ENCODE measurements around the gene SLC22A6.
"Not testable (repeated sequence)": the region's sequence is repeated elsewhere in the genome, so short reads cannot be mapped to it uniquely, and the experiment has no call there.

Gene SLC22A6

GRCh38 chr11:62961017-62961570, 23.7 kb downstream of the SLC22A6 start:
- Mint-ChIP-seq H3K4me1 (ENCODE audit: low read depth) (no peaks in the 10 kb centered on the region), H3K4me3 (no peak overlapping the region), H3K27me3 (ENCODE audit: low read depth) (peaks cover 7% of the 10 kb centered on the region), H3K27ac (no peak overlapping the region), H3K36me3 (ENCODE audit: low read depth) (no peaks in the 10 kb centered on the region), H3K9me3 (no peaks in the 10 kb centered on the region)

GRCh38 chr11:62959422-62959980, 25.3 kb downstream of the SLC22A6 start:
- Mint-ChIP-seq H3K27me3 (ENCODE audit: low read depth) (no peaks in the 10 kb centered on the region), H3K4me3 (no peak overlapping the region), H3K4me1 (ENCODE audit: low read depth) (no peaks in the 10 kb centered on the region), H3K9me3 (no peaks in the 10 kb centered on the region), H3K36me3 (ENCODE audit: low read depth) (no peaks in the 10 kb centered on the region), H3K27ac (no peak overlapping the region)

- H3K4me1 Mint-ChIP-seq (ENCODE audit: low read depth) = no peaks in the 10 kb centered on the region
- peaks cover 2% of the 10 kb centered on the region for H3K27me3 Mint-ChIP-seq (ENCODE audit: low read depth)
- H3K36me3 Mint-ChIP-seq (ENCODE audit: low read depth) = no peaks in the 10 kb centered on the region
- no peaks in the 10 kb centered on the region for H3K9me3 Mint-ChIP-seq
- H3K4me3 Mint-ChIP-seq = no peak overlapping the region
- no peak overlapping the region for H3K27ac Mint-ChIP-seq
Observed at GRCh38 chr11:62958547-62959421, 26.0 kb downstream of the SLC22A6 start.

DNA sequence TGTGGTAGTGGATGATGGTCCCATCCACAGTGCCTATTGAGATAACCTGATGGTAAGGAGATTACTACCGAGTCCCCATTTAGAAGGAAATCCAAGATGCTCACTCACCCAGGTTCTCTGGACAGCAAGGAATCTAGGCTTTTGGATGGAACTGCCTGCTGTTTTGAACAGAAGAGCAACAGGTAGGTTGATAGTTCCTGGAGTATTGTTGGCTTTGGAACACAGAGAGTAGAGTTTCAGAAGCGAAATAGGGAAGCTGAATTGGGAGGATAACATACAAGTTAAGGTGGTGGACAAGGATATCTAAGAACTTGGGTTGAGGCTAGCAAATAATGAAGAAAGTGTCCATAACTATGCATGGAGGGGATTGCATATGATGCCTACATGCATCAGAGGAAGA, 27.6 kb downstream of the SLC22A6 start:
- Mint-ChIP-seq H3K27me3 (ENCODE audit: low read depth) (peaks cover 4% of the 10 kb centered on the region), H3K4me1 (ENCODE audit: low read depth) (no peaks in the 10 kb centered on the region), H3K36me3 (ENCODE audit: low read depth) (no peaks in the 10 kb centered on the region), H3K27ac (no peak overlapping the region), H3K9me3 (no peaks in the 10 kb centered on the region), H3K4me3 (no peak overlapping the region)

DNA sequence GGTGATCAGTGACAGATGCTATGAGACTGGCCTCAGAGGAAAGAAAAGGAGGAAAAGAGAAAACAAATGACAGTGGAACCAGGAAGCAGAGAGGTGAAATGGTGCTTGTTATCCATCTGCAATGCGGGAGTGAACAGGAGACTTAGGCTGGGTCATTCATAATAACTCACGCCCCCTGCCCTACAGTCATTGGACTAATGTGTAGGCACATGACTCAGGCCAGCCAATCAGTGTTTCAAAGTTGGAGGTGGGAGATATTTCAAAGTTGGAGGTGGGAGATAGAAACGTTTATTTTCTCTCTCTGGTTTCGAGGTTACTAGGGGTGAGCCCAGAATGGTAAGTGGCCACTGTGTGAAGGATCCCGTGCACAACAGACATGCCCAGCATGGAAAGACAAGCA, 30.3 kb downstream of the SLC22A6 start:
- no peaks in the 10 kb centered on the region for H3K9me3 Mint-ChIP-seq

GRCh38 chr11:62953811-62954210, 31.0 kb downstream of the SLC22A6 start:
- Mint-ChIP-seq H3K4me1 (ENCODE audit: low read depth) (no peaks in the 10 kb centered on the region), H3K9me3 (no peaks in the 10 kb centered on the region), H3K27ac (no peak overlapping the region), H3K27me3 (ENCODE audit: low read depth) (peaks cover 4% of the 10 kb centered on the region), H3K36me3 (ENCODE audit: low read depth) (no peaks in the 10 kb centered on the region), H3K4me3 (no peak overlapping the region)

More for the DNA sequence above, 30.3 kb downstream of the SLC22A6 start:
- Mint-ChIP-seq H3K36me3 (ENCODE audit: low read depth) (no peaks in the 10 kb centered on the region), H3K27ac (no peak overlapping the region), H3K27me3 (ENCODE audit: low read depth) (peaks cover 4% of the 10 kb centered on the region), H3K4me3 (no peak overlapping the region), H3K4me1 (ENCODE audit: low read depth) (no peaks in the 10 kb centered on the region)

DNA sequence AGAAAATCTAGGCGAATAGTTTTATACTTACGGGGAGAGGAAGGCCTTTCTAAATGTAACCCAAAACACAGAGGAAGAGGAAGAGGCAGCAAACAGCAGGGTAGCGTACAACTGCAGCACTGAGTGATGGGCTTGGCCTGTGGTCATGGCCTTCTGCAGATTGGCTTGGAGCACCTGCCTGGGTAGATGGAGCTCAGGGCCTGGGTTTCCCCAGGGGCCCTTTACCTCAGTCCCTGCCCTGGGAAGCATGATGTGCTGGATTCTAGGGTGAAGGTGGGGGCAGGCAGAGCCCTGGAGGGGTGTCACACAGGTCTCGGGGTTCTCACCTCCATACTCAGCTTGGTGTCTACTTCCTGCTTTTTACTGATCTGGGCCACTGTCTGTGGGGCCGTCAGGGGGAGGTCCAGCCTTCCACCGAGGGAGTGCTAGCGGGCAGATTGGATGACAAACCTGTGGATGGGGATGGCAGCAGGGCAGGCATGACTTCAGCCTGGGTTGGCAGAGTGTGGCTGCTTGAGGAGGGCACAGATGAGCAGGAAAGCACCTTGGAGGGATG, 35.9 kb downstream of the SLC22A6 start:
- Mint-ChIP-seq H3K36me3 (ENCODE audit: low read depth) (no peaks in the 10 kb centered on the region), H3K4me1 (ENCODE audit: low read depth) (no peaks in the 10 kb centered on the region), H3K27ac (no peak overlapping the region), H3K27me3 (ENCODE audit: low read depth) (peaks cover 12% of the 10 kb centered on the region), H3K9me3 (no peaks in the 10 kb centered on the region), H3K4me3 (no peak overlapping the region)

- H3K27ac Mint-ChIP-seq; H3K4me3 Mint-ChIP-seq; H3K4me1 Mint-ChIP-seq (ENCODE audit: low read depth); H3K36me3 Mint-ChIP-seq (ENCODE audit: low read depth); H3K9me3 Mint-ChIP-seq: not testable (repeated sequence)
- H3K27me3 Mint-ChIP-seq (ENCODE audit: low read depth) = peaks cover 18% of the 10 kb centered on the region
Observed at GRCh38 chr11:62945538-62945937, 39.2 kb downstream of the SLC22A6 start.

DNA sequence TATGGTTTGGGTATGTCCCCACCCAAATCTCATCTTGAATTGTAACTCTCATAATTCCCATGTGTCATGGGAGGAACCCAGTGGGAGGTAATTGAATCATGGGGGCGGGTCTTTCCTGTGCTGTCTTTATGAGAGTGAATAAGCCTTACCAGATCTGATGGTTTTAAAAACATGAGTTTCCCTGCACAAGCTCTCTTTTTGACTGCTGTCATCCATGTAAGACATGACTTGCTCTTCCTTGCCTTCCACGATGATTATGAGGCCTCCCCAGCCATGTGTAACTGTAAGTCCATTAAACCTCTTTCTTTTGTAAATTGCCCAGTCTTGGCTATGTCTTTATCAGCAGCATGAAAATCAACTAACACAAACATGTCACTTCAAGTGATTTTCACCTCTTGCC, 47.2 kb downstream of the SLC22A6 start:
- H3K4me1 Mint-ChIP-seq (ENCODE audit: low read depth); H3K9me3 Mint-ChIP-seq; H3K27me3 Mint-ChIP-seq (ENCODE audit: low read depth); H3K4me3 Mint-ChIP-seq; H3K36me3 Mint-ChIP-seq (ENCODE audit: low read depth); H3K27ac Mint-ChIP-seq: not testable (repeated sequence)

GRCh38 chr11:62934496-62934785, 50.3 kb downstream of the SLC22A6 start:
- H3K27me3 Mint-ChIP-seq (ENCODE audit: low read depth) = peaks cover 13% of the 10 kb centered on the region

GRCh38 chr11:62933750-62934495, 50.8 kb downstream of the SLC22A6 start:
- Mint-ChIP-seq H3K4me1 (ENCODE audit: low read depth) (no peaks in the 10 kb centered on the region), H3K27me3 (ENCODE audit: low read depth) (peaks cover 17% of the 10 kb centered on the region), H3K27ac (no peak overlapping the region), H3K9me3 (peaks cover 9% of the 10 kb centered on the region), H3K36me3 (ENCODE audit: low read depth) (no peaks in the 10 kb centered on the region), H3K4me3 (no peak overlapping the region)

More at GRCh38 chr11:62934496-62934785, 50.3 kb downstream of the SLC22A6 start:
- Mint-ChIP-seq H3K36me3 (ENCODE audit: low read depth) (no peaks in the 10 kb centered on the region), H3K27ac (no peak overlapping the region), H3K4me3 (no peak overlapping the region), H3K4me1 (ENCODE audit: low read depth) (no peaks in the 10 kb centered on the region), H3K9me3 (peaks cover 9% of the 10 kb centered on the region)

DNA sequence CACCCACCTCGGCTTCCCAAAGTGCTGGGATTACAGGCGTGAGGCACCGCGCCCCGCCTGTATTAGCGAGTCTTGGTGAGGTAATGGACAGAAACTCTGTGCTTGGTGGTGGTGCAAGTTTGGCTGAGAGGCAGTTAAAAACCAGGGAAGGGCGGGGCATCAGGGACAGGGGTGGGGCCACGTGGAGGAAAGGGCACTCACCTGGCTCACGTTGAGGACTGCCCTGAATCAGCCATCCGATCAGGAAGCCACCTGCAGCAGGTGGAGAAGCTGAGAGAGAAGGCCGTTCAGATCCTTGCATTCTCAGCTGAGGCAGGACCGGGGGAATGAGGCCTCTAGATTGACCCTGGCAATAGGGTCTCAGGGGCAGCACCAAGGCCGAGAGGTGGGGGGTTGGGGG, 51.5 kb downstream of the SLC22A6 start:
- Mint-ChIP-seq H3K4me1 (ENCODE audit: low read depth) (no peaks in the 10 kb centered on the region), H3K36me3 (ENCODE audit: low read depth) (no peaks in the 10 kb centered on the region), H3K27me3 (ENCODE audit: low read depth) (peaks cover 23% of the 10 kb centered on the region), H3K4me3 (no peak overlapping the region), H3K9me3 (peaks cover 9% of the 10 kb centered on the region), H3K27ac (no peak overlapping the region)

GRCh38 chr11:62931499-62932278, 53.1 kb downstream of the SLC22A6 start:
- Mint-ChIP-seq H3K4me3 (no peak overlapping the region), H3K27me3 (ENCODE audit: low read depth) (peaks cover 38% of the 10 kb centered on the region), H3K27ac (no peak overlapping the region), H3K36me3 (ENCODE audit: low read depth) (no peaks in the 10 kb centered on the region), H3K4me1 (ENCODE audit: low read depth) (no peaks in the 10 kb centered on the region), H3K9me3 (no peaks in the 10 kb centered on the region)

DNA sequence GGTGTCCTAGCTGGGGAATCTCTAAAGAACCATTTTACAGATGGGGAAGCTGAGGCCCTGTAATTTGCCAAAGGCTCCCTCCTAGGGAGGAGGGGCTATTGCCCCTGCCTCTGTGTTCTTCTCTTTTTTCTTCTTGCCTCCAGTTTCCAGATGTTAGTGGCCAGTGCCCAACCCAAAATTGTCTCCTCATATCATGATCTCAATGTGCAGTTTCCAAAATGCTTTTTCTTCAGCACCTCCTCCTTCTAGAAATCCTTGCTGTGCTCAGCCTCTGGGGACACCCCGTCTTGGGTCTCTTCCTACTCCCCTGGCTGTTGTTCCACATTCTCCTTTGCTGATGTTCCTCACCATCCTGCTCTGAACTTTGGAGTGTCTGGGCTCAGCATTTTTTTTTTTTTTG, 54.1 kb downstream of the SLC22A6 start:
- no peaks in the 10 kb centered on the region for H3K36me3 Mint-ChIP-seq (ENCODE audit: low read depth)
- peaks cover under 1% of the 10 kb centered on the region for H3K4me1 Mint-ChIP-seq (ENCODE audit: low read depth)
- no peak overlapping the region for H3K4me3 Mint-ChIP-seq
- no peak overlapping the region for H3K27ac Mint-ChIP-seq
- H3K9me3 Mint-ChIP-seq = no peaks in the 10 kb centered on the region
- H3K27me3 Mint-ChIP-seq (ENCODE audit: low read depth) = peaks cover 47% of the 10 kb centered on the region

Data from T-helper 1 cell treated with Interleukin-12 subunit alpha and Interleukin-12 subunit beta and Interleukin-4 antibody, amounts not matched to agents 30 μg/mL and 1 μg/mL, for 36 hours (primary cell).